Measurements from ENCODE around the gene TNFSF10.

- no peak for TF ChIP-seq CTCF (IDR thresholded peaks at IDR 0.05; ENCODE audit: low read length)
- TF ChIP-seq EZH2 (IDR thresholded peaks at IDR 0.05; ENCODE audit: borderline replicate concordance, low read length): no peak
These were observed 66.8 kb downstream of the TNFSF10 start for GRCh38 chr3:172456404-172456803.

Data from OCI-LY1 (cell line).